T-helper 22 cell (primary cell): Measurements from ENCODE around the gene ADAMTS10.
"Not testable (repeated sequence)": the region's sequence is repeated elsewhere in the genome, so short reads cannot be mapped to it uniquely, and the experiment has no call there.

Experiments
- DNase-seq: peaks from one replicate; pipeline ENCODE4 v3.0.0-alpha.2; 2020; ENCODE audit warnings: low read depth

The ADAMTS10 gene

DNA sequence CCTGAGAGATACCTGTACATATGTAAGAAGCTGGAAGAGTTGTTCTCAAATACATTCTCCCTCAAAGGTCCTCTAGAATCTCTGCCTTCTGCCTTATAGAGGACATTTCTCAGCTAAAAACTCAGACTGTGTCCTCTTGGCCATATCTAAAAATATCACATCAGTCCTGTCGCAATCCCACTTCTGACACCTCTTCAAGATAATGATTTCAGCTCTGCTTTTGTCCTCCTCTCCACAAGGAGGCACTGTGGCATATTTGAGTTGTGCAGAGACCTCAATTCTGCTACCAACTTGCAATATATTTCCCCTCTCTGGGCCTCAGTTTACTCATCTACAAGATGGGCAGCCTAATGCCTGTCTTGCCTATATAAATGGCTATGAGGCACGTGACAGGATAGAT is 16.6 kb downstream of the ADAMTS10 start:
- DNase-seq: no peak

DNA sequence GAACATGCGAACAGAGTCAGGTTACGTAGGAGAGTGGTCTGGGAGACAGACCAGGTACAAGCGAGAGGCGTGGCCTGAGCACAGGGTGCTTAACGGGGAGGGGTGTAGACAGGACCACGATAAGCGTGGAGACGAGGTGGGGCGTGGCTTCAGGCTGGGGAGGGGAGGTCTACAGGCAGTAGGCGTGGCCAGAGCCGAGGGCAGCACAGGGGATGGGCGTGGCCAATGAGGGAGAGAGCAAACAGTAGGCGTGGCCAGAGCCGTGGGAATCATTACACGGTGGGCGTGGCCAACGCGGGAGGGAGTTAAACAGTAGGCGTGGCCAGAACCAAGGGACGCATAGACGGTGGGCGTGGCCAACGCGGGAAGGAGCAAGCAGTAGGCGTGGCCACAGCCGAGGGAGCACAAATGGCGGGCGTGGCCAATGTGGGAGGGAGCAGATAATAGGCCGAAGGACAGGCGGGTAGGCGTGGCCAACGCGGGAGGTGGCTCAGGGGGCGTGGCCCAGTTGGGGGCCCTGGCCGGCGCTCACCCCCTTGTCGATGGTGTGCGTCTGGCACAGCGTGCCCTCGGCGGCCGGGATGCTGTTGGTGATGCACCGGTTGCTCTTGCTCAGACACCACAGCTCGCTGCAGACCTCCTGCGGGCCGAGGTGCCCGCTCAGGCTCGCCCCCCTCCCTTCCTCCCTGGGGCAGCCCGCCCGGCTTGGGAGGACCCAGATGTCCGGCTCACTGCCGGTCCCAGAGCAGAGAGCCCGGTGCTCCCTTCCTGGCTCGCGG is 18.1 kb downstream of the ADAMTS10 start:
- peak; percentile 92 for DNase-seq

DNA sequence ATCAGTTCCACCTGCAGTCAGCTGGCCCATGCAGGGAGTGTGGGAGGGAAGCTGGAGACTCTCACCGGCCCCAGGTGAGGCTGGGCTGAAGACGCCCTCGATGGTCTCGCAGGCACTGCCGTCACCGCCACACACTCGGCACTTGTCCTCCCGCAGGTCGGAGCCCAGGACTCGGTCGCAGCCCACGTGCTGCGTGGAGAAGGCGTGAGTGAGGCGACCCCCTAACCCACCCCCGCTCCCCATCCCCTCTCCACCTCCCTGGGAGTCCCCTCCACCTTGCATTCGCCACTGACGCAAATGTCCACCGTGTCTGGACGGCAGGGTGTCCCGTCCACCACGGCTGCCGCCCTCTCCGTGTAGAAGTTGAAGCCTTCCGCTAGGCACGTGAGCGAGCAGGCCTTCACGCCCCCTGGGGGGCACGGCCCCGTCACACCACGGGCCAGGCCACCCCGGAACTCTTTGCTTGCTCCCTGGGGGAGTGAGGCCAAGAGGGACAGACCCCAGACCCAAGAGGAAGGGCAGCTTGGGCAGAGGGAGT is 21.3 kb downstream of the ADAMTS10 start:
- no peak for DNase-seq

DNA sequence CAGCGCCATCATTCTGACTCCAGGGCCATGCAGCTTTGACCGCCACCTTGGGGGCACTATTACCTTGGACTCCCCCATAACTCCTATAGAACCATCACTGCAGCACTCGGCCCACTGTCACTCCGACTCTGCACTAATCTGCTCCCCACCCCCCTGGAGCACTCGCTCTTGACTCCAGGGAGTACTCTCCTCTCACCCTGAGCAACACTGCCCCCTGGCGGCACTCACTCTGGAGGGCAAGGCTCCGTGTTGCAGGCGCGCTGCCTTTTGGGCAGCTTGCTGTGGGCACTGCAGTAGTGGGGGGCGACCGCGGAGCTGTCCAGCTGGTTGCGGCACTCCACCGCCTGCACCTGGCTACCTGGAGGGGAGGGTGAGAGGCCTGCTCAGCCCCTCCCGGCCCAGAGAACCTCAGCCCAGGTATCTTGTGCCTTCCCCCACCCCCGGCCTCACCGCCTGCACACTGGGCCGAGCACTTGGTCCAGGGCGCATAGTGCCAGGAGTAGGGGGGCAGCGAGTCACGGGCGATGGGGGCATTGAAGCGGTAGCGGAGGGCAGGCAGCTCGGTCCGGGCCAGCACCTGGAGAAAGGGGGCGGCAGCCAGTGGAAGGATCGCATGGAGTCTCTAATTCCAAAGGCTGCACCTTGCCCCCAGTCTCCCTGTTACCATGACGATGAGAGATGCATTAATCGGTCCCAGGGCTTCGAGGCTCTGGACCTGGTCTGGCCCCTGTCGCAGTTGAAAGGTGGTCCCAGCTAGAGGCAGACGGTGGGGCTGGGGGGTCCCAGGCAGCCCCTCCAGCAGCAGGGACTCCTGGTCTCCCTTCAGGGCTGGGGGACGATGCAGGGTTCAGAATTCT is 24.4 kb downstream of the ADAMTS10 start:
- no peak for DNase-seq

DNA sequence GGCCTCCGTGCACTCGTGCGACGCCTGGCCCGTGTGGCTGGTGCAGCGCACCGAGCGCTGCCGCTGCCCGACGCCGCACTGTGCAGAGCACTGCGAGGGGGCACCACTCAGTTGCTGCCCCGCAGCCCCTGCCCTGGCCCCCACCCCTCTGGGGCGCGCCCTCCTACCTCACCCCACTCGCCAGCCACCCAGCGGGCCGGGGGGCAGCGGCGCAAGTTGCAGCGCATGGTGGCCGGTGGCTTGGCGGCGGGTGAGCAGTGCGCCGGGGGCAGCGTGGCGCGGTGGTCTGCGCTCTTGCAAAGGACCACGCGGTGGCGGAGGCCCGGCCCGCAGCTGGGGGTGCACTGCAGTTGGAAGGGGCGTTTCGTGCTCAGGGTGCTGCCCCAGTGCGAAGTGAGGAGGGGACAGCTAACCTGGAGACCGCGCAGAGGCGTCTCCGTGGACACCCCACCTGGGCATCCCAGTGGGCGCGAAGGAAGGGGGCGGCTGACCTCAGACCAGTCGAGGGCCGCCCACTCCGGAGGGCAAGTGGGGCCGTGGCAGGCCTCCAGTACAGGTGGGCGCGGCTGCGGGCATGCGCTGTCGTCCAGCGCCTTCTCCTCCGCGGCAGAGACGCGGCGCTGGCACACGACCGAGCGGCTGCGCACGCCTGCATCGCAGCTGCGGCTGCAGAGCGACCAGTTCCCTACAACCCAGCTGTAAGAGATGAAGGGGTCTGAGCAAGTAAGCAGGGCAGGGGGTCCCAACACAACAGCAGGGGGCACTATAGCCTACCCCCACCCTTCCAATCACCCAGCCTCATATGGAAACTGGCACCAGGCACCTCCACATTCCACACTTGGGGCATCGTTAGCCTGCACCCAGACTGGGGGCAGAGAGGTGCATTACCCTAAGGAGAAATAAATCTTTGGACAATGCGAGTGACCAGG is 25.3 kb downstream of the ADAMTS10 start:
- no peak for DNase-seq

DNA sequence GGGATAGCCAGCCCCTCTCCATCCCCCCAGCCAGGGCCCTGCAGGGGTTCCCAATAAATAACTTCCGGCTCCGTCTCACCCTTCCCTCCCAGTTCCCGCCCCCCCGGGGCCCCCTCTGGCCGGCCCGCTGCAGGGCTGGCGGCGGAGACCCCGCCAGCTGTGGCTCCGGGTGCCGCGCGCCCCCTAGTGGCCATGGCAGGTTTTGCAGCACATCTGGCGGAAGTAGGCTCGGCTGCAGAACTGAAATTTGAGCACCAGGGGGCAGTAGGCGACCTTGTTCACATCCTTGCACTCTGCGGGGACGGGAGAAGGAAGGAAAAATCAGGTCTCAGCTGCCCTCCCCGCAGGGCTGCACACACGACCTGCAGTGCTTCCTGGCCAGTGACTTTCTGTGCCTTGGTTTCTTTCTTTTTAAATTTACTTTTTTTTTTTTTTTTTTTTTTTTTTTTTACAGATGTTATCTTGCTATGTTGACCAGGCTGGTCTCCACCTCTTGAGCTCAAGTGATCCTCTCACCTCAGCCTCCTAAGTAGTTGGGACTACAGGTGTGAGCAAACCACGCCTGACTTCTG is 29.7 kb downstream of the ADAMTS10 start:
- DNase-seq: peak; percentile 62

DNA sequence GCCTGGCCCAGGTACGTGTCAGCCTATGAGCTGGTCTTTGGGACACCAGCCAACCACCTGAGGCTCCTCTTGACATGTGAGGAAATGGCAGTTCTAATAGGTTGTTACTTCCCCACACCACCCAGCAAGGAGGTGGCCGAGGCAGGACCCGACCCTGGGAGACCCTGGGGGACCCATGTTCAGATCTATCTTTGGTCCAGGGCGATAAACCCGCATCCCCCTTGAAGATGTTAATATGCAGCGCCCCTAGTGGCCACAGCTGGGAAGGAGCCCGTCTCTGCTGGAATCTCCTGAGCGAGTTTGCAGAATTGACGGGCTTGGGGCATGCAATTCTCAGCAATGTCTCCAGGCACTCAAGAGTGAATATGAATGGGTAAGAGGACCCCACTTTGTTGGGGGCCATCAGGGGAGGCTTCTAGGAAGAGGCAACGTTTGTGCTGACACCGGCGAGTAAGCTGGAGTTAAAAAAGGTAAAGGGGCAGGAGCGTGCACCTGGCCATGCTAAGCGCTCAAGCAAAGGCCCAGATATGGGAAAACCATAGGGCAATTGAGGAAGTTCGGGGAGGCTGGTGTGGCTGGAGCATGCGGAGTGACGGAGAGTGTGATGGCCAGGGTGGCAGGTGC is 31.8 kb downstream of the ADAMTS10 start:
- DNase-seq: peak; percentile 47

DNA sequence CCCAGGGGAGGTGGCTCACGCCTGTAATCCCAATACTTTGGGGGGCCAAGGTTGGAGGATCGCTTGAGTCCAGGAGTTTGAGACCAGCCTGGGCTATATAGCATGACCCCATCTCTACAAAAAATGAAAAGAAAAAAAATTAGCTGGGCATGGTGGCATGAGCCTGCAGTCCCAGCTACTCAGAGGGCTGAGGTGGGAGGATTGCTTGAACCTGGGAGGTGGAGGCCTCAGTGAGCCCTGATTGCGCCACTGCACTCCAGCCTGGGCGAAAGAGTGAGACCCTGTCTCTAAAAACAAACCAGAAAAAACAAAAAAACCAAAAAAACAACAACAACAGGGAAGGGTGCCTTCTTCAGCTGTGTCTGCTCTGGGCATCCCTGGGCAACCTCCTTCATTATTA is 32.8 kb downstream of the ADAMTS10 start:
- no peak for DNase-seq

DNA sequence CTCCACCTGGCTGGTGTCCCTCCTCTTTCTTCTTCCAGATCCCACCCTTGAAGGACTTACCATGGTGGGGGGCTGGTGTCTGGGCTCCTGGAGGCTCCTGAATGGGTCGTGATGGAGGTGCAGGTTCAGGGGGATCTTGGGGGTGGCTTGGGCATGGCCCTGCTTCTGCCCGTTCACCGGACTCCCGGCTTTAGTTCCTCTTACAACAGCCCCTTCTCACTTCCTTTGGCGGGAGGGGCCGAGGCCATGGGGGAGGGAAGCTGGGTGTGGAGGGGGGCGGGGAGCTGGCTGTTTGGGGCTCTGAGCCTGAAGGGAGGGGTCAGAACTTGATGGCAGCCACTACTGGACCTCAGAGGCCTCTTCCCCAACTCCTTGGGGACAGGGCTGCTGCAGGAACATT is 33.3 kb downstream of the ADAMTS10 start, which contains the start of gene MYO1F:
Gene MYO1F, minus strand, starts transcription at position 196 of the 400 bp plus-strand sequence. Its CDS starts 133 bp downstream, at position 63.
- no peak for DNase-seq

DNA sequence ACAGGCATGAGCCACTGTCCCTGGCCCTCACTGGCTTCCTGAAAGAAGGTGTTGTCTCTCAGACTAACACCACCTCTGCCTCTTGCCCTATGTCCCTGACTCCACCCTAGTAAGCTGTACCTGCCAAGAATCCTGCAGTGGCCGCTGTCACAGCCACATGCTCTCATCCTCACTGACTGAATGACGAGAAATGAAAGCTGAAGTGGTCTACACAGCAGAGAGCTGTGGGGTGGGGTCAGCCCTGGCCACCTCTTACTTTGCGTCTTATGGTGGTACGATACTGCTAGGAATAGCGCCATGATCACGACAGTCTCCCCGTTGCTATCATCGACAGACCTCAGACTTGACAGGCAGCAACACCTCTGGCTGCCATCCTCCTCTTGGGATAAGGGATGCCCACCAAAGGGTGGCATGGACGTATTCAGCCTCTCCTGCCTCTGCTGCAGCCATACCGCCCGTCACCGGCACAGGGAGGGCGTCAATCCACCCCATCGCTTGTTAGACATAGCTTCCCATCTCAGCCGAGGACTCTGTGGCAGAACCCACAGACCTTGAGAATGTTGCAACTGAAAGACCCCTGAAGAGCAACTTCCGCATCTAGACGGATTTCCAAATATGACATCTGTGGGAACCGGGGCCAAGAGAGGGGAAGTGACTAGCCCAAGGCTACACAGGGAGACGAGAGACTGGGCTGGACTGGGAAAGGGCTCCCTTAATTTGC is 34.1 kb downstream of the ADAMTS10 start:
- no peak for DNase-seq

DNA sequence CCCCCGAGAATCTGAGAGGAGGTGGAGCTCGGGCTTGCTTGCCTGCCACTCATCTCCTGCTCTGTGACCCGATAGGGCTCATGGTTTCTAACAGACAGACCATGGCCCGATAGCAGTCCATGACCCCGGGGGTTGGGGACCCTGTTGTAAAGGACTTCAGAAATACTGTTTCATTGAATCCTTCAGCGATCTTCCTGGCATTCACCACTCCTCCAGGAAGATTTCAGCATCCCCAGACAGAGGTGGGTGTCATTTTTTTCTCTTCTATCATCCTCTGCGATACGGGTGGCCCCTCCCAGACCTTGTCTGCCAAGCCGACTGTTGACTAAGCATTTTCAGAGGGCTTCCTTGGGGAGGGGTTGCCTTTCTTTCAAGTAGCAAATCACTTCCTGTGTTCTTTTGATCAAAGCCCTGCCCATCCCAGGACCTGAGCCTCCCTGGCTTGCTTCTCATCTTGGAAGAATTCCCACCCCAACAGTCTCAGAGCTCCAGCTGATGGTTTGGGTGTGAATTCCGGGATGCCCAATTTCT is 35.0 kb downstream of the ADAMTS10 start:
- DNase-seq: peak; percentile 45

DNA sequence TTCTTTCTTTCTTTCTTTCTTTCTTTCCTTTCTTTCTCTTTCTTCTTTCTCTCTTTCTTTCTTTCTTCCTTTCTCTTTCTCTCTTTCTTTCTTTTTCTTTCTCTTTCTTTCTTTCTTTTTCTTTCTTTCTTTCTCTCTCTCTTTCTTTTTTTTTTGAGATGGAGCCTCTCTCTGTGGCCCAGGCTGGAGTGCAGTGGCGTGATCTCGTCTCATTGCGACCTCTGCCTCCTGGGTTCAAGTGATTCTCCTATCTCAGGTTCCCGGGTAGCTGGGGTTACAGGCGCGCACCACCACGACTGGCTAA is 35.9 kb downstream of the ADAMTS10 start:
- DNase-seq: not testable (repeated sequence)

DNA sequence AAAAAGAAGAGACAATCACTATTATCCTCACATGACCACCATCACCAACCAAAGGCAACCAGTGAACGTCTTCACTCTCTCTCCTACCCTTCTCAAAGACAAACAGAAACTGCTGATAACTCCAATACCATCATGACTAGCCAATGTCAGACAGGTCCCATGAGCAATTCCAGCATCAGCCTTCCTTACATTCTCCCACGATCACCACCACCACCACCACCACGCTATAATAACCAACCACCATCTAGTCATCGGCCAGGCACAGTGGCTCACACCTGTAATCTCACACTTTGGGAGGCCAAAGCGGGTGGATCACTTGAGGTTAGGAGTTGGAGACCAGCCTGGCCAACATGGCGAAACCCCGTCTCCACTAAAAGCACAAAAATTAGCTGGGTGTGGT is 37.2 kb downstream of the ADAMTS10 start:
- DNase-seq: no peak

DNA sequence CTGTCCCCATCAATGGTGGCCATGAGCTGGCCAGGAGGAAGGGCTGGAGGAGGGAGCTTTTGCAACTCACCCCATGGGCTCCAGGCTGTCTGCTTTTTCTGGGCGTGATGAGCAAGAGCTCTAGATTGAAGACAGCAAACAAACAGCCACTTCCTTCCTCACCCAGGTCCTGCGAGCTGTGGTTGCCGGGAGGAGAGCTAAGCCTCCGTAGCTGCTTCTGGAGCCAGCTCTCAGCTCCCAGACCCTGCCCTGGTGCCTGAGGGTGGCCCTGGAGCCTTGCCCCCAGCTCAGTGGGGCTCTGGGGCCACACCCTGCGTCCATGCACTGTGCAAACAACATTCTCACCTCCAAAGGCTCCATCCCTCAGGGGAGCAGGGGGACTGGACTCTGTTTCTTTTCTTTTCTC is 39.5 kb downstream of the ADAMTS10 start:
- DNase-seq: peak; percentile 49

DNA sequence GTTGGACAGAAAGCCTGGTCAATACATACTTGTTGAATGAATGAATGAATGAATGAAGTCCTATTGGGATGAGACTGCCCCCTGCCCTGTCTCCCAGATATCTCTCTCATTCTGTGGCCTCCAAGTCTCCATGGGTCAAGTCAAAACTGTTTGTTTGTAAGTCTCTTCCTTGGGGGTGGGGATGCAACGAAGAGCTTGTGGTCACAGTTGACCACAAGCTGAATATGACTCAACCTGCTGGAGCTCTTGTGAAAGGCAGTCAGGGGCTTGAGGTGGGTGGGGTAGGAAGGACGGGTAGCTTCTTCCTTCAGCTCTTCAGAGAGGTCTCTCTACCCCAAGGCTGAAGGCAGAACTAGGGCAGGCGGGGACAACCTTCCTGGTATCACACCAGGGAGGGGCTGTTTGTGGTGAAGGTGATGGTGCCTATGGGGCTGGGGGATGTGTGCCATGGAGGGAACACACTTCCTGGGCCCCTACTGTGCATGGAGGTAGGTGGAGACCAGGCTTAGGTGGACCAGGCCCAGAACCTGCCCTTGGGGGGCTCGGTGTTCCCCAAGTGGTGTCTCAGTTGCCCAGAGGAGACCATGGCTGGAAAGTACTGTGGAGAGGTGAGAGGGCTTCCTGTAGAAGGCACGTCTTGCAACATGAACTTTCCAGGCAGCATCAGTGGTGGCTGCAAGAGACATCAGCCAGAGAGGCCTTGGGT is 41.3 kb downstream of the ADAMTS10 start:
- DNase-seq: peak; percentile 67

DNA sequence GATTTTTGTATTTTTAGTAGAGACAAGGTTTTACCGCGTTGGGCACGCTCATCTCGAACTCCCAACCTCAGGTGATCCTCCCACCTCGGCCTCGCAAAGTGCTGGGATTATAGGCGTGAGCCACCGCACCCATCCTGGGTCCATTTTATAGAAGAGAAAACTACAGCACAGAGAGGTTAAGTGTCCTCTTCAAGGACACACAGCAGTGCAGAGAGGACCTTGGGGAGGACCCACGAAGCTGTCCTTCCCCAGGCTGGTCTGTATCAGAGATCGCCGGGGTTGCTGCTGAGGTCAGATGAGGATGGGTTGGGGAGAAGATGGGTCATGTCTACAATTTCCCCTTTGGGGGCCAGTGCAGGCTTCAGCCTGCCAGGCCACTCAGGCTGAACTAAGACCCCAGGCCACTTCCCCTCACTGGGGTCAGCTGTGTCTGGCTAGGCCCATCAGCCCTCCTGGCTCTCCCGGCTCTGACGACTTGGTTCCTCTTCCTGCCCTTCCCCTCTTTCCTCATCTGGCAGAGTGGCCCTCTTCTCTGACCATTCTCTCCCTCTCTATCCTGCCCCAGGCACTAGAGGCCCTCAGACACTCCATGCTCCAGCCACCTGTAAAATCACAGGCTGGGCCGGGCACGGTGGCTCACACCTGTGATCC is 42.9 kb downstream of the ADAMTS10 start:
- no peak for DNase-seq

DNA sequence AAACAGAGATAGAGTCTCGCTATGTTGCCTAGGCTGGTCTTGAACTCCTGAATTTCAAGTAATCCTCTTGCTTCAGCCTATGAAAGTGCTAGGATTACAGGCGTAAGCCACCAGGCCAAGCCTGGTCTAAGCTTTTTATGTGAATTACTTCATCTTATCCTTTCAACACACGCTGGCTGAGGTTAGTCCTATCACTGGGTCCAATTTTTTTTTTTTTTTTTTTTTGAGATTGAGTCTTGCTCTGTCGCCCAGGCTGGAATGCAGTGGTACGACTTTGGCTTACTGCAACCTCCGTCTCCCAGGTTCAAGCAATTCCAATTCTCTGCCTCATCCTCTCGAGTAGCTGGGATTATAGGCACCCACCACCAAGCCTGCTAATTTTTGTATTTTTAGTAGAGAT is 43.7 kb downstream of the ADAMTS10 start:
- DNase-seq: no peak

DNA sequence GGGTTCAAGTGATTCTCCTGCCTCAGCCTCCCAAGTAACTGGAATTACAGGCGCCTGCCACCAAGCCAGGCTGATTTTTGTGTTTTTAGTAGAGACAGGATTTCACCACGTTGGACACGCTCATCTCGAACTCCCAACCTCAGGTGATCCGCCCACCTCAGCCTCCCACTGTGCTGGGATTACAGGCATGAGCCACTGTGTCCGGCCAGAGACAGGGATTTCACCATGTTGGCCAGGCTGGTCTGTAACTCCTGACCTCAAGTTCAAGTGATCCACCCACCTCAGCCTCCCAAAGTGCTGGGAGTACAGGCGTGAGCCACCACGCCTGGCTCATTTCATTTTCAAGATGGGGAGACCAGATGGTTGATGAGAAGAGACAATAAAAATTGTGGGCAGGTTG is 45.6 kb downstream of the ADAMTS10 start:
- not testable (repeated sequence) for DNase-seq
